Endometrium (tissue), 2 donors: Measurements from ENCODE around the gene FER.
"Not testable (repeated sequence)": the region's sequence is repeated elsewhere in the genome, so short reads cannot be mapped to it uniquely, and the experiment has no call there.

Experiments used
- FAIRE-seq: peaks from 2 replicates; lab custom pipeline; 2012; peaks lifted over from hg19 to GRCh38; lab: Jason Lieb, UNC
- donor health status: control.
- donor health status: control.

Gene FER

DNA sequence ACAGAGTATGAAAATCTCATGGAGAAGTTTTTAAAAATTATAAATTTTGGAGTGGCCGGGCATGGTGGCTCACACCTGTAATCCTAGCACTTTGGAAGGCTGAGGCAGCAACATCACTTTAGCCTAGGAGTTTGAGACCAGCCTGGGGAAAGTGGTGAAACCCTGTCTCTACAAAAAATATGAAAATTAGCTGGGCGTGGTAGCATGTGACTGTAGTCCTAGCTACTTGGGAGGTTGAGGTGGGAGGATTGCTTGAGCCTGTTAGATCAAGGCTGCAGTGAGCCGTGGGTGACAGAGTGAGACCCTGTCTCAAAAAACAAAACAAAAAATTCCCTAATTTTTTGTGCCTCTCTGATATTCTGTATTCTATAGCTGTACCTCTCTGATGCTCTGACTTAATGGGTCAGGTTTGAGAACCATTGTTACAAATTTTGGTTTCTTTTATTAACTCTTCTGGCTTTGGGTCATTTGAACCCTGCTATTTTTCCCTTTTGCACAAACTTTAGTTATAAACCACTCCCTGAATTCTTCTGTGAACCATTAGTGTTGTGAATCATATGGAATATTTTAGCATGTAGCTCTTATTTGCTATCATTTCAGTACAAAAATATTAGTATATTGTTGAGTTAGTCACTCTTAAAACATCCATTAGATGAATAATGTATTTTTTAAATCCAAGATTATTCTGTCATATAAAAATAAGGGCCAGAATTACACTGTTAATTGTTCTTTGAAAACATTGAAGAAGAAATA is 51.0 kb downstream of the FER start:
- FAIRE-seq = no peak

DNA sequence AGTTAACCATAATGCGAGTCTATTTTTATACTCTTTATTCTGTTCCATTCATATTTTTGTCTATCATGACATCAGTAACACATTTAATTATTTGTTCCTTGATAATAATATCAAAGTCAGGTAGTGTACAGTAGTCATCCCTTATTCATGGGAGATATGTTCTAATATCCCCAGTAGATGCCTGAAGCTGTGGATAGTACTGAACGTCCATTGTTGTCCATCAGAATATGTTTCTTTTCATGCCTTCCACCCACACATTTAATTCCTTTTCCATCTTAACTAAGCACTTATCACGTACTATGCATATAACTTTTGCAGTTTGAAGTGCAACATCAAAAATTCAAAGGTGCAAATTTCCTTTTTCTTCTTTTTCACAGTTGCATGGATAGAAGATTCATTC is 53.6 kb downstream of the FER start:
- FAIRE-seq = no peak

GRCh38 chr5:108801776-108802175 is 54.1 kb downstream of the FER start:
- FAIRE-seq = no peak

GRCh38 chr5:108810717-108811116 is 63.0 kb downstream of the FER start:
- FAIRE-seq = no peak

DNA sequence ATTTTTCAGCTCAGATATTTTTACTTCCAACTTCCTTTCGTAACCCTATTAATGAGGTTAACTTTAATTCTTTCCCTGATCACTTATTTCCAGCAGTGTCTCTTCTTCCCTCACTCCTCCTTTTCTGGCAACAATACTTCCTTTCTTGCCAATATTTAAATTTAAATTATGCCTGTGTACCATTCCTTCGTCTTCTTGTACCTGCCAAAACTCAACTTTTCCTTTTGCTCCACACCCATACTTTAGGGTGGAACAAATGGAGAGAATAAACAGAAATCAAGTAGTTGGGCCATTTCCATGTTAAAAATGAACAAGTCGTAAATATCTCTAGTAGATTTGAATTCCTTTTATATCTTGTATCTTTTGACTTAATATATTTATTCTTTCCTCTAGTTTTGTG is 66.0 kb downstream of the FER start:
- peak; percentile 48 for FAIRE-seq

DNA sequence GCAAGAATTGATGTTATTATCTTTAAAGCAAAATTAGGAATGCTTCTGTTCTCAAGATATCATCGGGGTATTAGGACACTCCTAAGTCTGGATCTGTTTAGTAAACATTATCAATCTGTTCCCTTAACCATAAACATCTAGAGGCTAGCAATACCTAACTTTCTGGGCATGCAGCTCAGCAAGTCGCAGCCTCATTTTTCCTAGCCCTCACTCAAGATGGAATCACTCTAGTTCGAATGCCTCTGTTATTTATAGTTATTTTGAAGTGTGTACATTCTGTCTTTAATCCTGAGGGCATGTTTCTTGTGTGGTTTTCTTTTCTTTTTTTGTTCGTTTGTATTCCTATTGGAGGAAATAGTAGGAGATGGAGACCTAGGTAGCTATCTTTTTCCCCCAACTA is 66.9 kb downstream of the FER start:
- peak; percentile 15 for FAIRE-seq

DNA sequence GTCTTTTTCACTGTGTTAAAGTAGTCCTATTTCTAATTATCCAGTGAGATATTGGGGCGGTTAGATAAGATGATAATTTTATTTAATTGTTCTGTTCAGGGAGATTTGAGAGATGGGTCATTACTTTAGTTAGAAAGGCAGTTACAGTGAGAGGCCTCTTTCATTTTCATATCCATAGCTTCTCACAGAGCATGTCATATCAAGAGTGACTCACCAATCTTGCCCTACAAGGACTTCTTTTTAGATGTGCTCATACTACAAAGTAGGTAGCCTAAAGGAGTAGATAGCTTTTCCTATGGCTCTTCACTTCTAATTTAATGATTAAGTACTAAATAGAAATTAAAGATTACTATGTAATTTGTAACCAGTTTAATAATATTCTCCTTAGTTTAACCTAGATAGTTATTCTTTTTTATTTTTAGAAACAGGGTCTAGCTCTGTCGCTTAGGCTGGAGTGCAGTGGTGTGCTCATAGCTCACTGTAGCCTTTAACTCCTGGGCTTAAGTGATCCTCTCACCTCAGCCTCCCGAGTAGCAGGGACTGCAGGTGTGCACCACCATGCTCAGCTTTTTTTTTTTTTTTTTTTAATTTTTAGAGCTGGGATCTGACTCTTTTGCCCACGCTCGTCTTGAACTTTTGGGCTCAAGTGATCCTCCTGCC is 71.0 kb downstream of the FER start:
- FAIRE-seq = no peak

DNA sequence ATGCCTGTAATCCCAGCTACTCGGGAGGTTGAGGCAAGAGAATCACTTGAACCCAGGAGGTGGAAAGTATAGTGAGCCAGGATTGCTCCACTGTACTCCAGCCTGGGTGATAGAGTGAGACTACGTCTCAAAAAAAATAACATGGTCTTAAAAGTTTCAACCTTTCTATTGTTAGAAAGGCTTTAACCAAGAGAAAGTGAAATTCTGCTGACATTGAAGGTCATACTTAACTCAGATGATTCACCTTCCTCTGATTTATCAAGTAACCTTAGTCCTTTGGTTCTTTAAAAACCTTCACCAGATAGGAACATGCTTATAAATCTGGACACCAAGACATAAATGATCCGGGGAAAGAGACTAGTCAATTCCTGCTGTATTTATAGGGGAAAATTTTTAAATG is 73.3 kb downstream of the FER start:
- no peak for FAIRE-seq

- FAIRE-seq = no peak
Measured at GRCh38 chr5:108822211-108822947, 74.7 kb downstream of the FER start.

DNA sequence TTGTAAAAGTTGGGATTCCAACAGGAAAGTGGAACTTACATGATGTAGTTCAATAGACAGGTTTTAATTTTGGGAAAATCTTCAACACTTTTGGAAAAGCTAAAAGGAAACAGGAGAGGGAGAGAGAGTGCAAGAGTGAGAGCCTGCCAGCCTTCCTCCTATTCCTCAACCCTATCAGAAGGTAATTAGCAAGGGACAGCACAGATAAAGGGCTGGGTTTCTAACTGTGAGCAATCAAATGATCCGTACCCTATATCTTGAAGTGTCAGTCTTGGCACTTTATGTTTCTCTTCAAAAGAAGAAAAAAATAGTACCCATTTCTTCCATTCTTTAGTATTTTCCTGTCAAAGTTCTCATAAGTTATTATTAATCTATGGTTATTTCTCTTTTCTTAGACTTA is 79.4 kb downstream of the FER start:
- no peak for FAIRE-seq

DNA sequence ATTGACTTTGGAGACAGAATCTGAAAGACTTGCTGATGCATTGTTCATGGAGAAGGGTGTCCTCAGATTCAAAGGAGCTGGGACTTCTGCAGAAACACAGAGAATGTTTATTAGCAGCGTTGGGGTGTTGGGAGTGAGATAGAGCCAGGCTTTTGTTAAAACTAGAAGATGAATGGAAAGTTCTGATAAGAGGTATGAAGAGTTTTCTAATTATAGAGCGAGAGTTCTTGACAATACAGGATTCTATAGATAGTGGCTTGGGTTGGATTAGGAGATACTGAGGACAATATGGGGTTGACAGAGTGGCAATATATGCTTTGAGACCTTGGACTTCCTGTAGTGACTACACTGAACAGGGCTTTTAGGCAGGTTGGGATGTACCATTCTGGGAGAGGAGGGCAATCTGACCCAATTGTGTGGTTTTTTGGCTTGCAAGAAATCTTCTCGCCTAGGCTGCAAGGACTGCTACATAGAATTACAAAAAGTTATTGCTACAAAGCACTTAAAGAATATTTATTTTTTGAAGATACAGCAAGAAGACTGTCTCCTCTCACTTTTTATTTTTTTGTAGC is 83.1 kb downstream of the FER start:
- no peak for FAIRE-seq

GRCh38 chr5:108836492-108836891 is 88.8 kb downstream of the FER start:
- FAIRE-seq = no peak

DNA sequence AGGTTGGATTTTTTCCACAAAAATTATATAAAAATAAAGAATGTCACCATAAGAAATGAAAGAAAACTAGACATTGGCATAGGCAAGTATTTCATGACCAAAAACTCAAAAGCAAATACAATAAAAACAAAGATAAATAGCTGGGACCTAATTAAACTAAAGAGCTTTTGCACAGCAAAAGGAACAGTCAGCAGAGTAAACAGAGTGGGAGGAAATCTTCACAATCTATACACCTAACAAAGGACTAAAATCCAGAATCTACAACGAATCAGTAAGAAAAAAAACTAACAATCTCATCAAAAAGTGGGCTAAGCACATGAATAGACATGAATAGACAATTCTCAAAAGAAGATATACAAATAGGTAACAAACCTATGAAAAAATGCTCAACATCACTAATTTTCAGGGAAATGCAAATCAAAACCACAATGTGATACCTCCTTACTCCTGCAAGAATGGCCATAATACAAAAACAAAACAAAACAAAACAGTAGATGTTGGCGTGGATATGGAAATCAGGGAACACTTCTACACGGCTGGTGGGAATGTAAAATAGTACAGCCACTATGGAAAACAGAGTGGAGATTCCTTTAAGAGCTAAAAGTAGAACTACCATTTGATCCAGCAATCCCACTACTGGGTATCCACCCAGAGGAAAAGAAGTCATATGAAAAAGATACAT is 94.7 kb downstream of the FER start:
- not testable (repeated sequence) for FAIRE-seq

DNA sequence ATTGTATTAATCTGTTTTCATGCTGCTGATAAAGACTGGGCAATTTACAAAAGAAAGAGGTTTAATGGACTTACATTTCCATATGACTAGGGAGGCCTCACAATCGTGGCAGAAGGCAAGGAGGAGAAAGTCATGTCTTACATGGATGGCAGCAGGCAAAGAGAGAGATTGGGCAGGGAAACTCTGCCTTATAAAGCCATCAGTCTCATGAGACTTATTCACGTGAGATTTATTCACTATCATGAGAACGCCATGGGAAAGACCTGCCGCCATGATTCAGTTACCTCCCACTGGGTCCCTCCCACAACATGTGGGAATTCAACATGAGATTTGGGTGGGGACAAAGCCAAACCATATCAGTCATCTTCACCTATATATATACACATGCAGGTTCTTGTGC is 103.4 kb downstream of the FER start:
- not testable (repeated sequence) for FAIRE-seq

- FAIRE-seq = no peak
Measured at GRCh38 chr5:108857905-108858304, 110.2 kb downstream of the FER start.

DNA sequence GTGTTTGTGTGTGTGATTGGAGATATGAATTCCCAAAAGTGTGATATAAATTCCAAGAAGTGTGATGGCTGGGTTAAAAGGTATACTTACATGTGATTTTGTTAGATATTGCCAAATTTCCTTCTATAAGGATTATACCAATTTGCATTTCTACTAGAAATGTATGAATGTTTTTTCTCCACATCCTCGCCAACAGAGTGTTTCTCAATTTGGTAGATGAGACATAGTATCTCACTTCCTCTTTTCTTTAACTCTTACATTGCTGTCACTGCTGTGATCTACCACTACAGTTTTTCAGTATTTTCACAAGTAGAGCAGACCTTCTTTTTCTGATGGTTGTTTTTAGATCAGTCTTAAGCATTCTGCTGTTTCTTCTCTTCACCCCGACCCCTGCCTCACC is 111.3 kb downstream of the FER start:
- FAIRE-seq = no peak

DNA sequence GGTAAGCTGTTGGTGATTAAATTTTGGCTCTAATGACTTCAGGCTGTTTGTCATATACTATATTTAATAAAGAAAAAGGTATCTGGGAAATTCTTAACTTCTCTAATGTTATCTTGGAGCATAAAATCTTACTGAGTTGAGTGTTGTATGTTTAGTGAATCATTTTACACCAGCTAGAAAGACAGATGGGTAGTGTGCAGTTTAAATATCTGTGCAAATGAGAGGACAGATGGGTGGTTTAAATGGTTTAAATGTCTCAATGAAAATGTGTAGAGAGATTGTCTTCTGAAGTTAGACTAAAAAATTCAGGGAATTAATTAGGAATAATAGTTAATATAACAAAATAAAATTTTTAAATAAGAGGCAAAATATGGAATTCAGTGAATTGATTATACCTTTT is 114.5 kb downstream of the FER start:
- no peak for FAIRE-seq

DNA sequence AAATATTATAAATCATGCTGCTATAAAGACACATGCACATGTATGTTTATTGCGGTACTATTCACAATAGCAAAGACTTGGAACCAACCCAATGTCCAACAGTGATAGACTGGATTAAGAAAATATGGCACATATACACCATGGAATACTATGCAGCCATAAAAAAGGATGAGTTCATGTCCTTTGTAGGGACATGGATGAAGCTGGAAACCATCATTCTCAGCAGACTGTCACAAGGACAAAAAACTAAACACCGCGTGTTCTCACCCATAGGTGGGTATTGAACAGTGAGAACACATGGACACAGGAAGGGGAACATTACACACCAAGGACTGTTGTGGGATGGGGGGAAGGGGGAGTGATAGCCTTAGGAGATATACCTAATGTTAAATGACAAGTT is 118.4 kb downstream of the FER start:
- not testable (repeated sequence) for FAIRE-seq

- no peak for FAIRE-seq
Measured at GRCh38 chr5:108867656-108868055, 120.0 kb downstream of the FER start.

GRCh38 chr5:108869066-108869465 is 121.4 kb downstream of the FER start:
- no peak for FAIRE-seq

DNA sequence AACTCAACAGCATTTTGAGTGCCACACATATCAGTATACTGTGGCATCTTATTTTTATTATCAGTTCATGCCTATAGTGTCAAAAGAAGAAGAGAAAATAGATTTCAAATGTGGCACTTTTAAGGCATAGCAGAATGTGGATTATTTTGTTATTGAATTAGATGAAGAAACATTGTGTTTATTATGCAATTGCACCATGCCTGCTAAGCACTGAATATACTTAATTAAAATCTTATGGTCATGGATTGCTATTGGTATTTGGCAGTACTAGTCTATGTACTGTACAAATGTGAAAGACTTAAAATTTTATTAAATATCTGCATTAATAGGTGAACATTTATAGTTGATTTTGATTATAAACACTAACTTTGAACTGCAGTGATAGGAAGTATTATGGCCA is 128.8 kb downstream of the FER start:
- no peak for FAIRE-seq

GRCh38 chr5:108878756-108879155 is 131.1 kb downstream of the FER start:
- FAIRE-seq = no peak
